Hepatocyte (in vitro differentiated cells): ENCODE results near the gene OLA1.

Source experiments
- EZH2 ChIP-seq: fragments of 200-600 bp; sonication (generic); IDR thresholded peaks from 2 replicates; pipeline ENCODE4 v1.6.1; 2016; ENCODE audit warnings: antibody characterized with exemption, mild to moderate bottlenecking, borderline replicate concordance
- EZH2phosphoT487 ChIP-seq: fragments of 200-600 bp; sonication (generic); IDR thresholded peaks from one replicate; pipeline ENCODE4 v1.6.1; 2018; ENCODE audit warnings: antibody characterized with exemption, mild to moderate bottlenecking, low read depth, moderate library complexity; ENCODE audit not compliant: unreplicated experiment, severe bottlenecking
- TF ChIP-seq, protein P1 (sequence below): fragments of 200-600 bp; sonication (generic); IDR thresholded peaks from 2 replicates; pipeline ENCODE4 v1.5.1; 2016; ENCODE audit warnings: antibody characterized with exemption, mild to moderate bottlenecking; ENCODE audit not compliant: poor library complexity

DNA sequence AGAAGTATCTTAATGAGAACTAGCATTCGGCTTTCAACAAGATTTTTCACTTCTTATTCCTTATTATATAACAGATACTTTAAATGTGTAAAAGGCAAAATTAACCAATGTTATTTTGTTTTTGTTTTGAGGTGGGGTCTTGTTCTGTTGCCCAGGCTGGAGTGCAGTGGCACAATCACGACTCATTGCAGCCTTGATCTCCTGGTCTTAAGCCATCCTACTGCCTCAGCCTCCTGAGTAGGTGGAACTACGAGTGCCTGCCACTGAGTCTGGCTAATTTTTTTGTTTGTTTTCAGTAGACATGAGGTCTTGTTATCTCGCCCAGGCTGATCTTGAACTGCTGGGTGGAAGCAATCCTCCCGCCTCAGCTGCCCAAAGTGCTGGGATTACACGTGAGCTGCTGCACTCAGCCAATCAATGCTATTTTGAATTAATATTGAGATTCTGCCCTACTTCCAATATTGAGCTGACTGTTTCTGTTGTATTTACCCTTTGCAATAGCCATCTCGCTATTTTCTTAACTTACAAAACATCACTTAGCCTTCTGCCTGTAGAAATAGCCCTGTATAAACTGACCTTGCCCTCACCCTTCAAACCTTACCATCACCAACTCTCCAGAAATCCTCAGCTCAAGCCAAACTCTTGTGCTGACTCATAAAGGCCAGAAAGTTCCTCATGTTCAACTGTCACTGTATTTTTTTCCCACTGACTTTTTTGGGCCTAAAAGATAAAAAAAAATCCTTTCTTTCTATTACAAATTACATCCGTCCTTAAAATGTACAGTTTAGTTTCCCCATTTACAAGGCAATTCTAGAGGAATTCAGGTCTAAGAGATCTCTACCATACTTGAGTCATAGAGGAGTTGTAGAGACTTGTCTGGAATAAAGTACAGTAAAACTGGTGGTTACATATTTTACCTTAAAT is 94.3 kb downstream of the OLA1 start:
- TF ChIP-seq, protein P1, sequence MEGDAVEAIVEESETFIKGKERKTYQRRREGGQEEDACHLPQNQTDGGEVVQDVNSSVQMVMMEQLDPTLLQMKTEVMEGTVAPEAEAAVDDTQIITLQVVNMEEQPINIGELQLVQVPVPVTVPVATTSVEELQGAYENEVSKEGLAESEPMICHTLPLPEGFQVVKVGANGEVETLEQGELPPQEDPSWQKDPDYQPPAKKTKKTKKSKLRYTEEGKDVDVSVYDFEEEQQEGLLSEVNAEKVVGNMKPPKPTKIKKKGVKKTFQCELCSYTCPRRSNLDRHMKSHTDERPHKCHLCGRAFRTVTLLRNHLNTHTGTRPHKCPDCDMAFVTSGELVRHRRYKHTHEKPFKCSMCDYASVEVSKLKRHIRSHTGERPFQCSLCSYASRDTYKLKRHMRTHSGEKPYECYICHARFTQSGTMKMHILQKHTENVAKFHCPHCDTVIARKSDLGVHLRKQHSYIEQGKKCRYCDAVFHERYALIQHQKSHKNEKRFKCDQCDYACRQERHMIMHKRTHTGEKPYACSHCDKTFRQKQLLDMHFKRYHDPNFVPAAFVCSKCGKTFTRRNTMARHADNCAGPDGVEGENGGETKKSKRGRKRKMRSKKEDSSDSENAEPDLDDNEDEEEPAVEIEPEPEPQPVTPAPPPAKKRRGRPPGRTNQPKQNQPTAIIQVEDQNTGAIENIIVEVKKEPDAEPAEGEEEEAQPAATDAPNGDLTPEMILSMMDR: no peak
- TF ChIP-seq EZH2 (no peak), EZH2phosphoT487 (no peak)
